ENCODE data around the gene ZFYVE9.

- TF ChIP-seq POLR2AphosphoS5 (IDR thresholded peaks at IDR 0.05) (no peak), EZH2 (IDR thresholded peaks at IDR 0.05; ENCODE audit: borderline replicate concordance, insufficient read depth, low read length, poor library complexity, severe bottlenecking) (no peak), TAF1 (IDR thresholded peaks at IDR 0.05; ENCODE audit: low read depth) (no peak), EP300 (conservative IDR thresholded peaks at IDR 0.05; ENCODE audit: poor library complexity, severe bottlenecking) (no peak), REST (IDR thresholded peaks at IDR 0.05; ENCODE audit: borderline replicate concordance) (no peak), MXI1 (conservative IDR thresholded peaks at IDR 0.05; ENCODE audit: poor library complexity, severe bottlenecking) (no peak)
- TF ChIP-seq, protein P1, sequence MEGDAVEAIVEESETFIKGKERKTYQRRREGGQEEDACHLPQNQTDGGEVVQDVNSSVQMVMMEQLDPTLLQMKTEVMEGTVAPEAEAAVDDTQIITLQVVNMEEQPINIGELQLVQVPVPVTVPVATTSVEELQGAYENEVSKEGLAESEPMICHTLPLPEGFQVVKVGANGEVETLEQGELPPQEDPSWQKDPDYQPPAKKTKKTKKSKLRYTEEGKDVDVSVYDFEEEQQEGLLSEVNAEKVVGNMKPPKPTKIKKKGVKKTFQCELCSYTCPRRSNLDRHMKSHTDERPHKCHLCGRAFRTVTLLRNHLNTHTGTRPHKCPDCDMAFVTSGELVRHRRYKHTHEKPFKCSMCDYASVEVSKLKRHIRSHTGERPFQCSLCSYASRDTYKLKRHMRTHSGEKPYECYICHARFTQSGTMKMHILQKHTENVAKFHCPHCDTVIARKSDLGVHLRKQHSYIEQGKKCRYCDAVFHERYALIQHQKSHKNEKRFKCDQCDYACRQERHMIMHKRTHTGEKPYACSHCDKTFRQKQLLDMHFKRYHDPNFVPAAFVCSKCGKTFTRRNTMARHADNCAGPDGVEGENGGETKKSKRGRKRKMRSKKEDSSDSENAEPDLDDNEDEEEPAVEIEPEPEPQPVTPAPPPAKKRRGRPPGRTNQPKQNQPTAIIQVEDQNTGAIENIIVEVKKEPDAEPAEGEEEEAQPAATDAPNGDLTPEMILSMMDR (IDR thresholded peaks at IDR 0.05; ENCODE audit: poor library complexity, severe bottlenecking) = no peak
Measured at GRCh38 chr1:52321061-52321460, 179.2 kb downstream of the ZFYVE9 start.
